RWPE1 (cell line): ENCODE results near the gene CLPTM1L.

Experiments used
- CTCF ChIA-PET: fragments of 350-600 bp; sonication (Branson Sonifier 250); formaldehyde crosslinking; extraction: SDS; loops from one replicate; lab custom pipeline; 2021; lab: Yijun Ruan, JAX
- POLR2A ChIA-PET: fragments of 400-600 bp; formaldehyde crosslinking; extraction: SDS; loops from one replicate; lab custom pipeline; 2020; ENCODE audit warnings: antibody characterized with exemption; ENCODE audit not compliant: low non-redundant PET; lab: Yijun Ruan, JAX
- DNase-seq: peaks from one replicate; pipeline ENCODE4 v3.0.0; 2012; ENCODE audit warnings: low spot score
- H3K27ac ChIP-seq: fragments of 450-650 bp; 2 replicates; pipeline ENCODE4 v1.5.1; 2017
- TF ChIP-seq, protein P1 (sequence below): fragments of 450-650 bp; conservative IDR thresholded peaks from 2 replicates; pipeline ENCODE4 v1.5.1; 2017; ENCODE audit warnings: low read depth, mild to moderate bottlenecking

Gene CLPTM1L

DNA sequence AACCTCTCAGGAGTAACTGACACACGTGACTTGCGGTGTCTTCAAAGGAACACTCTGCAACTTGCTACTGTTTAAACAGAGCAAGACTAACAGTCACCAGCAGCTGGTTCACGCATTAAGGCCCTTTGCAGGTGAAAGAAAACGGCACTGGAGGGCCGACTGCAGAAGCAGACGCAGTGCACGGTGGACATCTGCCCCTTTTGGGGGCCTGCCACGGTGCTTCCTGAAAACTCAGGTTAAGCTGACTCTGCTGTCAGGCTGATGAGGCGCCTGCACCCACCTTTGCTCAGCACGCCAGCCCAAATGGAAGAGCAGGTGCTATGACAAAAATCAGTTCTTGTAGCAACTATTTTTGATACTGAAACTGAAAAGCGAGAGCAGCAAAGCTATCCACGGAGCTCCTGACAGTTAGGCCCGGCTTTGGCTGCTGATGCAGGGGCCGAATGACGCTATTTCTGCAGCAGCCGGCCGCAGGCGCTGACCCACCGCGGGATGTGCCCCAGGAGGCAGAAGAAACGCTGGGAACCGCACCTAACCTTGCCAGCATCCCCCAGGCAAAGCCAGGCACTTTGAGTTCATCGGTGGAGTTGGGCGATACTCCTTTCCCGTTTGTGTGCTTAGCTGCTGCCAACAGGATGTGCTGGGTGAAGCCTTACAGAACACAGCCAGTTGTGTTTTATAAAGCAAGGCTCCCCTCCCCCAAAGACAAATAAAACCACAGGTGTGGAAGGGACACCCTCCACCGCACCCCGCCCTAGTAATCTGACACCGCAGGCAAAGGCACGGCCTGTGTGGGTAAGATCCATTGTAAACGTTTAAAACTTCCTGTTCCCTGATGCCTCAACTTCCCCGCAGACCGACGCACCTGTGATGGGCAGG, 29.0 kb downstream of the CLPTM1L start:
- peak; percentile 82 for DNase-seq
- peak overlapping the region; percentile 94 for H3K27ac ChIP-seq
- ChIA-PET POLR2A (interaction anchor here (1.1 kb wide), 1 partner anchor 10 kb away, joined by 3 read pairs; no protein-coding TSS in a partner anchor), CTCF (interaction anchor here (0.7 to 1.2 kb wide), 2 partner anchors 107 to 1125 kb away, joined by 3 read pairs; partner anchors contain the start of gene LRRC14B)
- TF ChIP-seq, protein P1, sequence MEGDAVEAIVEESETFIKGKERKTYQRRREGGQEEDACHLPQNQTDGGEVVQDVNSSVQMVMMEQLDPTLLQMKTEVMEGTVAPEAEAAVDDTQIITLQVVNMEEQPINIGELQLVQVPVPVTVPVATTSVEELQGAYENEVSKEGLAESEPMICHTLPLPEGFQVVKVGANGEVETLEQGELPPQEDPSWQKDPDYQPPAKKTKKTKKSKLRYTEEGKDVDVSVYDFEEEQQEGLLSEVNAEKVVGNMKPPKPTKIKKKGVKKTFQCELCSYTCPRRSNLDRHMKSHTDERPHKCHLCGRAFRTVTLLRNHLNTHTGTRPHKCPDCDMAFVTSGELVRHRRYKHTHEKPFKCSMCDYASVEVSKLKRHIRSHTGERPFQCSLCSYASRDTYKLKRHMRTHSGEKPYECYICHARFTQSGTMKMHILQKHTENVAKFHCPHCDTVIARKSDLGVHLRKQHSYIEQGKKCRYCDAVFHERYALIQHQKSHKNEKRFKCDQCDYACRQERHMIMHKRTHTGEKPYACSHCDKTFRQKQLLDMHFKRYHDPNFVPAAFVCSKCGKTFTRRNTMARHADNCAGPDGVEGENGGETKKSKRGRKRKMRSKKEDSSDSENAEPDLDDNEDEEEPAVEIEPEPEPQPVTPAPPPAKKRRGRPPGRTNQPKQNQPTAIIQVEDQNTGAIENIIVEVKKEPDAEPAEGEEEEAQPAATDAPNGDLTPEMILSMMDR, result no peak

DNA sequence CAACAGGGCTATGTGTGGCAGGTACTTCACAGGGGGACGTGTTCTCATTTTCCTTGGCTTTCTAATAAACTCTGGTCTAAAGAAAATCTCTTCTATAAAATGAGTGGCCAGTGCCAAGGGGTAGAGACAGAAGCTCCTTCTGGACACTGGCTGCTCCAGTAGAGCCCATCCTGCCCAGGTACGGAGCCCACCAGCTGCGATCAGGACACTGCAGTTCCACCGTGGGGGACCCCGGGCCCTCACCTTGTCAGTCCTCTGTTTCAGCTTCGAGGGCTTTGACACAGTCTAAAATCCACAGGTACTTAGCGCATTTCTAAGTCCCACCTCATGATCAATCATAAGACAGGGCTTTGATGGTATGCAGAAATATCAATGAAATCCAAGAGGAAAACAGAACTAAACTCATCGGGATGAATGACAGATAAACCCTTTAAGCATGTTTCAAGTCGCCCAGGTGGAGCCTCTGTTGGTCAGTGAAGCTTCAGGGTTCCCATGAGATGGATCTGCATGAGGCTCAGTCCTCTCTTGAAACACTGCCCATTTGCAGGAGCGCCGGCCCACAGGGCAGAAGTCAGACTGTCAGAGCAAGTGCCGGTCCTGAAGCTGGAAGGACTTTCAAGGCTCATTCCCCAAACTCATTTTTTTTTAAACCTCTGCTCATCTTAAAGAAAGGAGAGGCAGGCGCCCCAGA, 29.7 kb downstream of the CLPTM1L start:
- DNase-seq, result no peak
- ChIA-PET POLR2A (interaction anchor here (1.1 kb wide), 1 partner anchor 11 kb away, joined by 3 read pairs; no protein-coding TSS in a partner anchor), CTCF (interaction anchor here (0.7 to 1.2 kb wide), 2 partner anchors 106 to 1124 kb away, joined by 3 read pairs; partner anchors contain the start of gene LRRC14B)
- peak overlapping the region; percentile 94 for H3K27ac ChIP-seq
- TF ChIP-seq, protein P1, result no peak

DNA sequence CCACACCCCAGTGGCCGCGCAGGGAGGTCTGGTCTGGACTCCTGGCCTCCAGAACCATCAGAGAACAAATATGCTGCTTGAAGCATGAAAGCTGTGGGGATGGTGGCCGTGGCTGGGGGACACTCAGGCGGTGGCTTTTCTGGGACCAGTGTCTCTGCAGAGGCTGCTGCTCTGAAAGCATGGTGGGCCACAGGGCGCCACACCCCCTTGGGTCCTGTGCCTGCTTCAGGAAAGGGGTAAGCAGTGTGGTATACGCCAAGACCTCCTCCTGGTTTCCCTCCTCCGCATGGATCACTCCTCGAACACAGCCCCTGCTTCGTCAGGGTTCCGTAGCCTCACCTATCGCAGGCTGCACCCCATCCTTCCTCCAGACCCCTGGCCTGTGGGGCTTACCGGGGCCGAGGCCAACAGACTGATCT, 30.3 kb downstream of the CLPTM1L start:
- POLR2A ChIA-PET, result no interaction called here
- peak overlapping the region; percentile 94 for H3K27ac ChIP-seq
- TF ChIP-seq, protein P1, result no peak
- no peak for DNase-seq
- CTCF ChIA-PET, result no interaction called here

DNA sequence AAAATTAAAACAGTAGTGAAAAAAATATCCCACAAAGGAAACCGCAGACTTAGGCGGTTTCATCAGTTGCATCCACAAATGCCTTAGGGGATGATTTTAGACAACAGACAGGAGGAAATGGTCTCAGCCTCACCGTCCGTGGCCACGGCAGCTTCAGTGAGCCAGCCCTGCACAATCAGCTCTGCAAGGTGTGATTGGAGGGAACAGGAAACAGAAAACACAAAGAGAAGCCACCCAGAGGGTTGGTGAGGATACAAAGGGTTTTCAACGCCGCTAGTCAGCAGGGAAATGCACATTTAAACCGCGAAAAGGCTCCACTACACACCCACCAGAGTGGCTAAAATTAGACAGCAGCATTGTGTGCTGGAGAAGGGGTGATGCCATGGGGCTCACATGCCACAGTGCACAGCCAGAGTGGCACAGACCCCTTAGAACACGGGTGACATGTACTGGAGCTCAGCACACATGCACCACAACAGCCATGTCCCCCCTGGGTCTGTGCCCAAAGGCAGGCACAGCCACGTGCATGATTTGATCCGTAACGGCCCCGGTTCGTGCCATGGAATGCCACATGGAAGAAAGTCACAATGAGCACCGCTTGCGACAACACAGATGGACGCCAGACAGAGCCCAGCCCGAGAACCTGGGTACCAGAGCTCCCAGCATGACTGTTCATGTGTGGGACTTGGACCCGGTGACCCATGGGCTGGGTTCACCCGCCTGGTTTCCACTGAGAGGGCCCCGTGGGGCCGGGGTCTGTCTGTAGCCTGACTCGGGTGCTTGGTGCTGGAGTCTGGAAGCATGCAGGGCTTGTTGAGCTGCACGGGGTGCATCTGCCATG, 31.7 kb downstream of the CLPTM1L start:
- DNase-seq, result no peak
- no peak overlapping the region for H3K27ac ChIP-seq
- TF ChIP-seq, protein P1, result no peak
- CTCF ChIA-PET, result interaction anchor here (1.0 kb wide), 1 partner anchor 21 kb away, joined by 4 read pairs; no protein-coding TSS in a partner anchor
- POLR2A ChIA-PET, result no interaction called here

DNA sequence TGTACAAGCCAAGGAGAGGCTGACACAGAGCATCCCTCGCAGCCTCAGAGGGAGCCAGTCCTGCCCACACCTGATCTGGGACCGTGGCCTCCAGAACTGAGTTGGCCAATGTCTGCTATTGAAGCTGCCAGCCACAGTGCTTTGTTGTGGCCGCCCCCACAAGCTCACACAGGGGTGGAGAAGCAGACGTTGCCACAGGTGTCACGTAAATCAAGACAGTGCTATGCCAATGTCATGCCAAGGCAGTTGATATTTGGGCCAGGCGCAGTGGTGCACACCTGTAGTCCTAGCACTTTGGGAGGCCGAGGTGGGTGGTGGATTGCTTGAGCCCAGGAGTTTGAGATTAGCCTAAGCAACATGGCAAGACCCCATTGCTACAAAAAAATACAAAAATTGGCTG, 32.7 kb downstream of the CLPTM1L start:
- TF ChIP-seq, protein P1, result no peak
- POLR2A ChIA-PET, result no interaction called here
- CTCF ChIA-PET, result no interaction called here
- DNase-seq, result no peak
- H3K27ac ChIP-seq, result no peak overlapping the region
